ACC112 (cell line): ENCODE results near the gene NR6A1.
A peak's percentile ranks its signal among the peaks of the same experiment; 100 is the strongest.
"Not testable (repeated sequence)": the region's sequence is repeated elsewhere in the genome, so short reads cannot be mapped to it uniquely, and the experiment has no call there.

ENCODE experiments used
- H2AFZ ChIP-seq: fragments of 200-600 bp; sonication (generic); one replicate; pipeline ENCODE4 v1.6.0; 2017; ENCODE audit warnings: antibody characterized with exemption, low read length; ENCODE audit not compliant: unreplicated experiment
- H3K27ac ChIP-seq: fragments of 200-600 bp; sonication (generic); 2 replicates; pipeline ENCODE4 v1.5.1; 2014; ENCODE audit warnings: low read depth, mild to moderate bottlenecking, antibody characterized with exemption, low read length, moderate library complexity
- H3K27me3 ChIP-seq: fragments of 200-600 bp; sonication (generic); 2 replicates; pipeline ENCODE4 v1.6.1; 2014; ENCODE audit warnings: mild to moderate bottlenecking, antibody characterized with exemption, low read length, moderate library complexity, mixed read lengths; ENCODE audit not compliant: insufficient read depth
- H3K36me3 ChIP-seq: fragments of 200-600 bp; sonication (generic); 2 replicates; pipeline ENCODE4 v1.6.1; 2016; ENCODE audit warnings: mild to moderate bottlenecking, antibody characterized with exemption, low read length, moderate library complexity, mixed read lengths; ENCODE audit not compliant: insufficient read depth
- H3K4me1 ChIP-seq: fragments of 200-600 bp; sonication (generic); one replicate; pipeline ENCODE4 v1.6.1; 2016; ENCODE audit warnings: low read length, mixed read lengths; ENCODE audit not compliant: insufficient read depth, unreplicated experiment, control insufficient read depth
- H3K4me3 ChIP-seq: fragments of 200-600 bp; sonication (generic); 2 replicates; pipeline ENCODE4 v1.5.1; 2014; ENCODE audit warnings: mild to moderate bottlenecking, low read depth, low read length
- H3K79me2 ChIP-seq: fragments of 200-600 bp; sonication (generic); one replicate; pipeline ENCODE4 v1.6.0; 2016; ENCODE audit warnings: low read length; ENCODE audit not compliant: control insufficient read depth, unreplicated experiment, insufficient read depth

The NR6A1 gene

GRCh38 chr9:124625087-124625486 is 146.0 kb downstream of the NR6A1 start:
- Histone ChIP-seq H3K79me2 (no peaks in the 10 kb centered on the region), H3K4me3 (no peak overlapping the region), H3K4me1 (peaks cover 2% of the 10 kb centered on the region), H3K36me3 (no peaks in the 10 kb centered on the region), H3K27me3 (no peaks in the 10 kb centered on the region), H2AFZ (no peak overlapping the region), H3K27ac (no peak overlapping the region)

- H2AFZ ChIP-seq: no peak overlapping the region
- no peaks in the 10 kb centered on the region for H3K79me2 ChIP-seq
- H3K36me3 ChIP-seq: no peaks in the 10 kb centered on the region
- no peak overlapping the region for H3K27ac ChIP-seq
- no peaks in the 10 kb centered on the region for H3K27me3 ChIP-seq
- H3K4me1 ChIP-seq: peaks cover 2% of the 10 kb centered on the region
- no peak overlapping the region for H3K4me3 ChIP-seq
Measured at GRCh38 chr9:124624735-124624992, 146.4 kb downstream of the NR6A1 start.

DNA sequence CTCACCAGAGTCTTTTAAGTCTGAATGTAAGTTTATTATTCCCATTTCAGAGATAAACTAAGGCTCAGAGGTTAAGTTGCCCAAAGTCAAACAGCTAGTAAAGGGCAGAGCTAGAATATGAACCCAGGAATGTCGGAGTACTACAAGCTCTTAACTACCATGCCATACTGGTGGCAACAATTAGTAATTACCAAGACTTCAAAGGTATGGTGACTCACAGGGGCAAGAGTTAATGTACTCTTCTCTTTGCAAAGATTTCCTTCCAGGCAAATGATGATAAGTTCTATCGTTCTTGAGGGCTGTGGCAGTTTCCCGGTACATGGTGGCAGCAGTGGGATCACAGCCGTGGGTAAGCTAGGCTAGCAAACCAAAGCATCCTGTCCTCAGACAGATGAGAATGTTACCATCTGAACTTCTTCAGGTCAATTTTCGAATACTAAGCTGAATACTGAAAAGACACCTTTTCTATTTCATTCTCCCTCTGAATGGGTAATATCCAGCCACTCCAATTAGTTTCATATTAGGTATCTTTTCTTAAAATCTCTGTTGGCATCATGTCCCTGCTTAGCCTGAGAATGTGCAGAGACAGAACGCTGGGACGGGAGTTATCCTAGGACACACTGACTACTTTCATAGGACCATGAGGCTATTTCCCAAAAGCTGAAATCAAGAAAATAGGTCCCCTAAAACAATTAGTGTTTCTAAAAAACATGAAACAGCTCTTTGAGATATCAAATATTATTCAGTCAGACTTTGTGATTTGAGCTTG is 147.0 kb downstream of the NR6A1 start:
- no peaks in the 10 kb centered on the region for H3K4me1 ChIP-seq
- no peak overlapping the region for H2AFZ ChIP-seq
- no peak overlapping the region for H3K4me3 ChIP-seq
- H3K36me3 ChIP-seq: no peaks in the 10 kb centered on the region
- no peaks in the 10 kb centered on the region for H3K79me2 ChIP-seq
- no peak overlapping the region for H3K27ac ChIP-seq
- no peaks in the 10 kb centered on the region for H3K27me3 ChIP-seq

DNA sequence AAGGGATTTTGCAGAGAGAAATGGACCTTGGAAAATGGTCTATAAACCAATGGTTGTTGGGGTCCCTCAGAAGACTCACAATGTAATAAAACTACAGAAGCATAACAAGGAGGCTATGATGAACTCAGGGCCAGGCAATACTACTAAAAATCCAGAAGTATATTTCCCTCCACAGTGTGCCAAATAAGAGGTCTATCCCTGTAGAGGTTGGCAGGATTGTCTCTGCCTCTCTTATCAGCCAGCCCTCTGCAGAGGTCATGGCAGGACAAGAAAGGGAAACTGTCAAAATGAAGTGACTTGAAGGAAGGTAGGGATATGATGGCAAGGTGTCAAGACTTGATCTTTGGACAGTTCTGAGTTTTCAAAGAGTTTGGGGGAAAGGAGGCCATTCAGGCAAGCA is 148.2 kb downstream of the NR6A1 start:
- no peaks in the 10 kb centered on the region for H3K79me2 ChIP-seq
- no peaks in the 10 kb centered on the region for H3K27me3 ChIP-seq
- H3K4me1 ChIP-seq: no peaks in the 10 kb centered on the region
- H3K27ac ChIP-seq: no peak overlapping the region
- no peak overlapping the region for H3K4me3 ChIP-seq
- no peak overlapping the region for H2AFZ ChIP-seq
- no peaks in the 10 kb centered on the region for H3K36me3 ChIP-seq

DNA sequence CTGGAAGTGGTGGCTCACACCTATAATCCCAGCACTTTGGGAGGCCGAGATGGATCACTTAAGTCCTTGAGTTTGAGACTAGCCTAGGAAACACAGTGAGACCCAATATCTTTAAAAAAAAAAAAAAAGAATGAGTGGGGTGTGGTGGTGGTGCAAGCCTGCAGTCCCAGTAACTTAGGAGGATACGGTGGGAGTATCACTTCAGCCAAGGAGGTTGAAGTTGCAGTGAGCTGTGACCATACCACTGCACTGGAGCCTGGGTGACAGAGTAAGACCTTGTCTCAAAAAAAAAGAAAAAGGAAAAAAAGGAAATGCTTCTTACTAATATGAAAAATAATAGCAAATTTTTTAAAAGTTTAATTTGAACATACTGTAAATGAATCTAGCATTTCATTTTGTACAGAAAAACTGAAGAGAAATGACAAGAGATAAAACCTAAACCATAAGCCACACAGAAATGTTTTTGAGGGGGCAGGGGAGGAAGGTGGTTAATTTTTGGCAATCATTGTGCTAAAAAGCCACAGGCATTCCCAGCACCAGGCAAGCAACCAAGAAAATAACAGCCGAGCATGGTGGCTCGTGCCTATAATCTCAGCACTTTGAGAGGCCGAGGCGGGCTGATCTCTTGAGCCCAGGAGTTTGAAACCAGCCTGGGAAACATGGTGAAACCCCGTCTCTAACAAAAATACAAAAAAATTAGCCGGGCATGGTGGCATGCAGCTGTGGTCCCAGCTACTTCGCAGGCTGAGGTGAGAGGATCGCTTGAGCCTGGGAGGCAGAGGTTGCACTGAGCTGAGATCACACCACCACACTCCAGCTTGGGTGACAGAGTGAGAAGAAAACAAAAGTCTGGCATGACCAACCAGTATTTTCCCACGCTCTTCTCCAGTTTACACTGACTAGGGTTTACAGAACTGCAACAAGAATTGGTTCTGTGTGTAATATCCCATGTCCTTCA is 149.5 kb downstream of the NR6A1 start:
- H3K4me3 ChIP-seq: no peak overlapping the region
- no peak overlapping the region for H2AFZ ChIP-seq
- no peaks in the 10 kb centered on the region for H3K36me3 ChIP-seq
- H3K27me3 ChIP-seq: no peaks in the 10 kb centered on the region
- H3K4me1 ChIP-seq: no peaks in the 10 kb centered on the region
- H3K79me2 ChIP-seq: no peaks in the 10 kb centered on the region
- no peak overlapping the region for H3K27ac ChIP-seq

DNA sequence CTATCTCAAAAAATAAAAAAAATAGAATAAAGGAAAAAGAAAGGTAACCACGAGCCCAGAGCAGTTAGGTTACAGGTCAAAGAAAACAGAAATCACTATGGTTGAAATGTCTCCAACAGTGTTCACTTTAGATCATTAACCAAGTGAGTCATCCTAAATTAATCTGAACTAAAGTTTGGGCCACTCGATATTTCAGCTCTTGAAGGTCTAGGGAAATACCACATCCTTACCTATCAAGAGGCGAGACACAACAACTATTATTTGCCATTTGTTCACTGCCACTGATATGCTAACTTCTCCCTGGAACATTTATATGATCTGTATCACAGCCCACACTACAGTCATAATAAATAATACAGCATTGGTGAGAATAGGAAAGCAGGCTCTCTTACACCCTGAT is 152.6 kb downstream of the NR6A1 start:
- no peak overlapping the region for H2AFZ ChIP-seq
- no peak overlapping the region for H3K4me3 ChIP-seq
- H3K4me1 ChIP-seq: no peaks in the 10 kb centered on the region
- H3K27me3 ChIP-seq: no peaks in the 10 kb centered on the region
- no peak overlapping the region for H3K27ac ChIP-seq
- H3K79me2 ChIP-seq: no peaks in the 10 kb centered on the region
- H3K36me3 ChIP-seq: no peaks in the 10 kb centered on the region

DNA sequence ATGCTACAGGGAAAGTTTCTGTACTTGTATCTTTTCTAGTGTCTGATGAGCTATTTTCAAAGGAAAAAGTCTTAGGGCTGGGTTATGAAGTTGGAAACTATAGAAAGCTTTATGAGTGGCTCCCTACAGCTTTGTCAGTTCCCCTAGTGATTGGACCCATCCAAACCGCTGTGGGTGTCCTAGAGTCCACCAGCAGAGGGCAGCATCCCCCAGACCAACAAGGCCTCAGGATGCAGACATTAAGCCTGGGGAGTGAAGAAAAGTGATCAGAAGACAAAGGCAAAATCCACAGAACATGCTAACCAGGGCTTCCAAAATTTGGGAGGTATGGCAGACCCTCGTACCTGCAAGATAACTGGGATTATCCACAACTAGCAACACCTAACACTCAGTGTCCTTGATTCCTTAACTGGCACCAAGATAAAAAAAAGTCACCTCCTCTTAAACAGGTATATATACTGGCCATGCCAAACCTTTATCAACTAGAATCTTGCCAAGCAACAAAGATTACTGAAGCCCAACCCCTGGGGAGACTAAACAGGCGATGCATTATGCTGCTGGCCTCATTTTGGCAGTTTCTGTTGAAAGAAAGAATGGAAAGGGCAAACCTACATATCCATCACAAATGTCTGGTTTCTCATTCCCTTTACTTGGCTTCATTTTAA is 153.5 kb downstream of the NR6A1 start:
- H3K79me2 ChIP-seq: no peaks in the 10 kb centered on the region
- H2AFZ ChIP-seq: no peak overlapping the region
- H3K27me3 ChIP-seq: peaks cover under 1% of the 10 kb centered on the region; the same call in 1 of the 2 replicates
- no peaks in the 10 kb centered on the region for H3K36me3 ChIP-seq
- H3K27ac ChIP-seq: no peak overlapping the region
- no peak overlapping the region for H3K4me3 ChIP-seq
- H3K4me1 ChIP-seq: no peaks in the 10 kb centered on the region

GRCh38 chr9:124616961-124617360 is 154.2 kb downstream of the NR6A1 start:
- peaks cover 7% of the 10 kb centered on the region; the same call in 1 of the 2 replicates for H3K27me3 ChIP-seq
- no peak overlapping the region for H3K4me3 ChIP-seq
- H3K4me1 ChIP-seq: no peaks in the 10 kb centered on the region
- no peaks in the 10 kb centered on the region for H3K79me2 ChIP-seq
- H3K36me3 ChIP-seq: no peaks in the 10 kb centered on the region
- H2AFZ ChIP-seq: peak overlapping the region; percentile 26
- no peak overlapping the region for H3K27ac ChIP-seq

DNA sequence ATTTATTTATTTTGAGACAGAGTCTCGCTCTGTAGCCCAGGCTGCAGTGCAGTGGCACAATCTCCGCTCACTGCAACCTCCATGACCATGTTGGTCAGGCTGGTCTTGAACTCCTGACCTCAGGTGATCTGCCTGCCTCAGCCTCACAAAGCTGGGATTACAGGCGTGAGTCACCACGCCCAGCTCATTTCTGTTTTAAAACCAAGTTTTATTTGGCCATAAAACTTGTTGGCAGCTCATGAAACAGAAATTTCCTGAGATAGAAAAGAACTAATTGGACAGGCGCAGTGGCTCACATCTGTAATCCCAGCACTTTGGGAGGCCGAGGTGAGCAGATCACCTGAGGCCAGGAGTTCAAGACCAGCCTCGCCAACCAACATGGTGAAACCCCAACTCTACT is 155.3 kb downstream of the NR6A1 start:
- not testable (repeated sequence) for H3K4me1 ChIP-seq, H3K79me2 ChIP-seq

DNA sequence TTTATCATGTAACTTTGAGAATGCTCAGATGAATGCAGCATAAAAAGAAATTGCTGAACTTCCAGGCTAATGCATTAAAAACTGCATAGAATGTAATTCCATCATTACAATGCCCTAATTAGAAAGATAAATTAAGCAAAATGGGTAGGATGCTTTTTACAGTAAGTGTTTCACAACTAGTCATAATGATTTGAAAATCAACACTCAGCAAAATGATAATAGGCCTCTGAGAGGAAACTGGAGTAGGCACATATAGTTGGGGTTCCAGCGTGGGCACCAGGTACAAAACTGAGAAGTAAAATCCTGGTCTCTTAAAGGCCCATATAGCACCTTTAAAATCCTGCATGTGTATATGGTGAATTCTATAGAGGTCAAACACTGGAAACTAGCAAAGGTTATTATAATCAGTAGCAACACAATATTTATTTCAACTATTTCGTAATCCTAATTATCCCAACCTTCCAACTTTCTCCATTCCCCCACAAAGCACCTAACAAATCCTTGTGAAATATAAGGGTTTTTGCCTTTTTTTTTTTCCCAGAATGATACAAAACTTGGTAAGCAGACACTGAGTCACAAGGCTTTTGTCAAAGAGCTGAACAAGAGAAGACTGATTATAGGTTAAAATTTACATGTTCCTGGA is 155.9 kb downstream of the NR6A1 start:
- Histone ChIP-seq H3K27ac (no peak overlapping the region), H3K36me3 (no peaks in the 10 kb centered on the region), H3K4me1 (no peaks in the 10 kb centered on the region), H3K27me3 (peaks cover 11% of the 10 kb centered on the region; the same call in 1 of the 2 replicates), H3K79me2 (no peaks in the 10 kb centered on the region), H2AFZ (no peak overlapping the region), H3K4me3 (no peak overlapping the region)

More for the DNA sequence above, 155.3 kb downstream of the NR6A1 start:
- not testable (repeated sequence) for H3K4me3 ChIP-seq, H2AFZ ChIP-seq, H3K27ac ChIP-seq, H3K36me3 ChIP-seq
- H3K27me3 ChIP-seq: peaks cover 11% of the 10 kb centered on the region; the same call in 1 of the 2 replicates
